B cell (primary cell): ENCODE data around the gene ALKBH8. TPM values are rescaled to one million over a fixed set of nuclear protein-coding genes. Genes with fewer than 3 reads are reported as not detected.
"Not testable (repeated sequence)": the region's sequence is repeated elsewhere in the genome, so short reads cannot be mapped to it uniquely, and the experiment has no call there.

Experiments
- ATAC-seq: fragments of 200-7000 bp; cut with Tn5 transposase; one replicate; pipeline ENCODE4 v1.10.0; 2021; ENCODE audit warnings: low read depth, mild to moderate bottlenecking, moderate number of reproducible peaks, moderate library complexity
- CTCF ChIA-PET: fragments of 350-600 bp; sonication (Branson Sonifier 250); formaldehyde crosslinking; loops from one replicate; lab custom pipeline; 2021; ENCODE audit warnings: antibody characterized with exemption, inconsistent platforms; lab: Charles Lee
- POLR2A ChIA-PET: fragments of 350-600 bp; sonication (Branson Sonifier 250); formaldehyde crosslinking; loops from one replicate; lab custom pipeline; 2021; ENCODE audit warnings: antibody characterized with exemption; lab: Charles Lee
- DNase-seq: peaks from one replicate; pipeline ENCODE4 v3.0.0; 2013
- H2AFZ ChIP-seq: 2 replicates; pipeline ENCODE4 v1.6.1; 2012; ENCODE audit warnings: mild to moderate bottlenecking, low read depth, low read length; ENCODE audit not compliant: insufficient read depth, poor library complexity, severe bottlenecking
- H3K27ac ChIP-seq, 2 donors: 1 replicate in 1 of 2; 2 replicates in 1 of 2; pipeline ENCODE4 v1.5.1; 2012 to 2013; ENCODE audit warnings: low read length in 2 of 2, mild to moderate bottlenecking in 2 of 2, moderate library complexity in 1 of 2
- H3K27me3 ChIP-seq, 4 experiments: fragments of 200-600 bp in 1 of 4; sonication (generic) in 1 of 4; replicated peaks in 1 of 4; 1 replicate in 2 of 4; 2 replicates in 2 of 4; pipeline versions ENCODE4 v1.6.1 to v1.7.0; 2013 to 2016; ENCODE audit warnings: low read length in 3 of 4, mild to moderate bottlenecking in 2 of 4, mixed read lengths in 1 of 4, moderate library complexity in 1 of 4; ENCODE audit not compliant: insufficient read depth in 4 of 4, control insufficient read depth in 3 of 4; ENCODE audit errors: control extremely low read depth in 1 of 4
- H3K36me3 ChIP-seq, 2 experiments: replicated peaks in 1 of 2; 1 replicate in 1 of 2; 2 replicates in 1 of 2; pipeline versions ENCODE4 v1.6.1 to v1.7.1; 2013; ENCODE audit warnings: low read length in 1 of 2; ENCODE audit not compliant: insufficient read depth in 2 of 2, control insufficient read depth in 1 of 2; ENCODE audit errors: control extremely low read depth in 1 of 2, extremely low read depth in 1 of 2
- H3K4me1 ChIP-seq, 2 donors: fragments of 200-600 bp in 1 of 2; sonication (generic) in 1 of 2; 1 replicate in 1 of 2; 2 replicates in 1 of 2; pipeline versions ENCODE4 v1.5.1 to v1.6.1; 2013 to 2017; ENCODE audit warnings: low read length in 2 of 2; ENCODE audit not compliant: control insufficient read depth in 2 of 2, insufficient read depth in 2 of 2
- H3K4me2 ChIP-seq: replicated peaks from 2 replicates; pipeline ENCODE3; 2012; ENCODE audit warnings: mild to moderate bottlenecking, low read depth, low read length; ENCODE audit not compliant: poor library complexity, severe bottlenecking
- H3K4me3 ChIP-seq, 5 experiments: fragments of 200-600 bp in 1 of 5; sonication (generic) in 1 of 5; 1 replicate in 3 of 5; 2 replicates in 2 of 5; pipeline versions ENCODE4 v1.5.1 to v1.7.0; 2011 to 2016; ENCODE audit warnings: low read length in 4 of 5, mild to moderate bottlenecking in 4 of 5, low read depth in 2 of 5, control low read depth in 1 of 5, moderate library complexity in 1 of 5; ENCODE audit not compliant: insufficient read depth in 1 of 5; ENCODE audit errors: control extremely low read depth in 1 of 5, extremely low read depth in 1 of 5
- H3K79me2 ChIP-seq: fragments of 200-600 bp; sonication (generic); one replicate; pipeline ENCODE4 v1.6.0; 2016; ENCODE audit warnings: low read length; ENCODE audit not compliant: control insufficient read depth, insufficient read depth
- H3K9ac ChIP-seq: fragments of 200-600 bp; sonication (generic); 2 replicates; pipeline ENCODE4 v1.6.1; 2017; ENCODE audit warnings: mild to moderate bottlenecking, low read length, moderate library complexity
- H3K9me3 ChIP-seq, 3 donors: one replicate each; pipeline versions ENCODE4 v1.6.1 to v1.7.1; 2013; ENCODE audit warnings: low read length in 2 of 3; ENCODE audit not compliant: control insufficient read depth in 2 of 3, insufficient read depth in 1 of 3; ENCODE audit errors: control extremely low read depth in 1 of 3
- H4K20me1 ChIP-seq: 2 replicates; pipeline ENCODE4 v1.6.0; 2012; ENCODE audit warnings: mild to moderate bottlenecking, low read length; ENCODE audit not compliant: insufficient read depth, control insufficient read depth, poor library complexity, severe bottlenecking
- H3K27ac Mint-ChIP-seq: one replicate; pipeline ENCODE4 v1.8.0; 2021; ENCODE audit warnings: mixed read lengths
- H3K27me3 Mint-ChIP-seq: one replicate; pipeline ENCODE4 v1.8.0; 2021; ENCODE audit warnings: mixed read lengths
- H3K4me1 Mint-ChIP-seq: one replicate; pipeline ENCODE4 v1.8.0; 2021; ENCODE audit warnings: mixed read lengths
- H3K4me3 Mint-ChIP-seq: one replicate; pipeline ENCODE4 v1.8.0; 2021; ENCODE audit warnings: mixed read lengths
- H3K9me3 Mint-ChIP-seq: one replicate; pipeline ENCODE4 v1.8.0; 2022; ENCODE audit warnings: mixed read lengths; ENCODE audit not compliant: insufficient read depth
- EZH2 ChIP-seq: IDR thresholded peaks from 2 replicates; pipeline ENCODE4 v1.6.1; 2012; ENCODE audit warnings: borderline replicate concordance, low read depth, mild to moderate bottlenecking, moderate library complexity, low read length; ENCODE audit not compliant: insufficient read depth, poor library complexity, severe bottlenecking
- WGBS: methylation state at CpG from one replicate; pipeline ENCODE4 v1.1.5; 2013; ENCODE audit warnings: missing lambda C conversion rate; ENCODE audit not compliant: insufficient coverage; 5-methylcytosine and 5-hydroxymethylcytosine counted together
- intact Hi-C: fragments of 100-400 bp; cut with micrococcal nuclease; formaldehyde crosslinking; loops from one replicate; pipeline ENCODE4 v1.10.0; 2022
- polyA plus RNA-seq: library from polyadenylated mRNA; depleted of rRNA; stranded (reverse); fragments of >200 nt; gene quantifications from 2 replicates; pipeline ENCODE4 v1.2.3, GENCODE V29; 2012
- total RNA-seq, 2 donors: library from RNA; stranded (reverse); fragments of 120-200 nt in 1 of 2; gene quantifications; 1 replicate in 1 of 2; 2 replicates in 1 of 2; pipeline versions ENCODE4 v1.2.3 to v1.2.4, GENCODE V29; 2013 to 2022
- TF ChIP-seq, protein P1 (sequence below): fragments of 200-600 bp; IDR thresholded peaks from one replicate; pipeline ENCODE4 v1.8.0; 2022; ENCODE audit warnings: antibody characterized with exemption, mild to moderate bottlenecking

Gene ALKBH8
- total and polyA plus RNA-seq, 2 donors (not counting 1 experiment from before 2014, with no cell fraction given) = 4.0 to 13.3 TPM

DNA sequence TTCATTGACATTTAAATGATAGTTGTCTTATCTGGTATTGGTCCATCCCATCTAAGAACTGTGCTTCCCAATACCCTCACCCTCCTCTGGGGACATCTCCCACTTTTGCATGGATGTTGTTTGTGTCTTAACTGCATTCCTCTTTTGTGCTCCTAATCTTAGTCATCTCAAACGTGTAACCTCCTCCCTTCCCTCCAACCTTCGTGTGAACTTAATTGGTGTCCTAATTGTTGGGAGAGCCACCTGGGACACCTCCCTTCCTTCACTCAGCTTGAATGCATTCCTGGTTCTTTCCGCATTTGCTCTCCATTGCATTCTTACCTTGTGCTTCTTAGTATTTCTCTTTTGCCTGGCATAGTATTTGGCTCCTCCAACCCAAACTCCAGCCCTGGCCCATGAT lies 15.6 kb upstream of the ALKBH8 start:
- CTCF ChIA-PET = interaction anchor here (2.2 kb wide), 1 partner anchor 13 kb away, joined by 4 read pairs; no protein-coding TSS in a partner anchor
- POLR2A ChIA-PET = no interaction called here
- H3K4me3 ChIP-seq = no peak overlapping the region
- H3K4me1 ChIP-seq = no peaks in the 10 kb centered on the region
- H2AFZ ChIP-seq = no peak overlapping the region
- no peak overlapping the region for H3K27ac Mint-ChIP-seq
- H3K4me2 ChIP-seq = no peak overlapping the region
- no peak overlapping the region for H3K4me3 Mint-ChIP-seq
- peaks cover 42% of the 10 kb centered on the region for H3K27me3 Mint-ChIP-seq
- DNase-seq (no peak), ATAC-seq (no peak)
- H4K20me1 ChIP-seq = no peaks in the 10 kb centered on the region
- peaks cover 0 to 23% (median 6%) of the 10 kb centered on the region in 4 experiments for H3K27me3 ChIP-seq
- H3K36me3 ChIP-seq = no peaks in the 10 kb centered on the region
- no peaks in the 10 kb centered on the region for H3K9me3 ChIP-seq
- no peaks in the 10 kb centered on the region for H3K79me2 ChIP-seq
- peaks cover 4% of the 10 kb centered on the region for H3K9me3 Mint-ChIP-seq
- no peaks in the 10 kb centered on the region for H3K4me1 Mint-ChIP-seq
- intact Hi-C loops = no loop called here
- WGBS = 90% methylated on average over 2 of the region's 3 CpGs
- no peak overlapping the region for H3K9ac ChIP-seq
- TF ChIP-seq, protein P1, sequence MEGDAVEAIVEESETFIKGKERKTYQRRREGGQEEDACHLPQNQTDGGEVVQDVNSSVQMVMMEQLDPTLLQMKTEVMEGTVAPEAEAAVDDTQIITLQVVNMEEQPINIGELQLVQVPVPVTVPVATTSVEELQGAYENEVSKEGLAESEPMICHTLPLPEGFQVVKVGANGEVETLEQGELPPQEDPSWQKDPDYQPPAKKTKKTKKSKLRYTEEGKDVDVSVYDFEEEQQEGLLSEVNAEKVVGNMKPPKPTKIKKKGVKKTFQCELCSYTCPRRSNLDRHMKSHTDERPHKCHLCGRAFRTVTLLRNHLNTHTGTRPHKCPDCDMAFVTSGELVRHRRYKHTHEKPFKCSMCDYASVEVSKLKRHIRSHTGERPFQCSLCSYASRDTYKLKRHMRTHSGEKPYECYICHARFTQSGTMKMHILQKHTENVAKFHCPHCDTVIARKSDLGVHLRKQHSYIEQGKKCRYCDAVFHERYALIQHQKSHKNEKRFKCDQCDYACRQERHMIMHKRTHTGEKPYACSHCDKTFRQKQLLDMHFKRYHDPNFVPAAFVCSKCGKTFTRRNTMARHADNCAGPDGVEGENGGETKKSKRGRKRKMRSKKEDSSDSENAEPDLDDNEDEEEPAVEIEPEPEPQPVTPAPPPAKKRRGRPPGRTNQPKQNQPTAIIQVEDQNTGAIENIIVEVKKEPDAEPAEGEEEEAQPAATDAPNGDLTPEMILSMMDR = no peak
- no peak for TF ChIP-seq EZH2
- no peak overlapping the region for H3K27ac ChIP-seq

- H3K9me3 ChIP-seq, H3K4me3 Mint-ChIP-seq, H3K27ac ChIP-seq, ATAC-seq, H3K9ac ChIP-seq, H3K79me2 ChIP-seq, H3K36me3 ChIP-seq, DNase-seq, H3K4me2 ChIP-seq, H3K4me1 ChIP-seq, H3K9me3 Mint-ChIP-seq, H3K27ac Mint-ChIP-seq, H3K4me3 ChIP-seq, H2AFZ ChIP-seq, POLR2A ChIA-PET, H3K4me1 Mint-ChIP-seq, H4K20me1 ChIP-seq, intact Hi-C loops: not testable (repeated sequence)
- H3K27me3 Mint-ChIP-seq = peaks cover 28% of the 10 kb centered on the region
- CTCF ChIA-PET = interaction anchor here (2.2 to 7.2 kb wide), 2 partner anchors 11 to 16 kb away, joined by 4 to 35 read pairs; no protein-coding TSS in a partner anchor
- WGBS = no CpG with 5 or more reads among the region's 2 CpGs
- H3K27me3 ChIP-seq = peaks cover 0 to 17% (median 6%) of the 10 kb centered on the region in 4 experiments
Measured at GRCh38 chr11:107579169-107579568, 13.6 kb upstream of the ALKBH8 start.
